Thyroid gland (tissue), 4 donors: ENCODE measurements around the gene PACS2. TPM values are rescaled to one million over a fixed set of nuclear protein-coding genes. Genes with fewer than 3 reads are reported as not detected.

Experiments
- DNase-seq, 2 donors: peaks; one replicate each; pipeline ENCODE4 v3.0.0-alpha.2; 2019
- H3K27ac ChIP-seq, 3 donors: fragments of 200-600 bp; sonication (generic); 1 replicate in 2 of 3; 2 replicates in 1 of 3; pipeline ENCODE4 v1.5.1; 2016 to 2019; ENCODE audit warnings: mild to moderate bottlenecking in 1 of 3, moderate library complexity in 1 of 3
- H3K27me3 ChIP-seq: fragments of 200-600 bp; sonication (generic); one replicate; pipeline ENCODE4 v1.5.1; 2019
- H3K36me3 ChIP-seq, 2 donors: fragments of 200-600 bp; sonication (generic); one replicate each; pipeline ENCODE4 v1.5.1; 2016 to 2019
- H3K4me1 ChIP-seq, 2 donors: fragments of 200-600 bp; sonication (generic); one replicate each; pipeline ENCODE4 v1.5.1; 2017 to 2019
- H3K4me3 ChIP-seq, 3 donors: fragments of 200-600 bp; sonication (generic); replicated peaks in 1 of 3; 1 replicate in 2 of 3; 2 replicates in 1 of 3; pipeline ENCODE4 v1.5.1; 2016; ENCODE audit warnings: mild to moderate bottlenecking in 1 of 3
- H3K9me3 ChIP-seq: fragments of 200-600 bp; sonication (generic); one replicate; pipeline ENCODE4 v1.5.1; 2017
- CTCF ChIP-seq, 6 experiments: fragments of 200-600 bp in 3 of 6; fragments of 450-650 bp in 3 of 6; sonication (generic) in 3 of 6; IDR thresholded peaks; one replicate each; pipeline ENCODE4 v1.5.1; 2016 to 2019; ENCODE audit warnings: antibody characterized with exemption in 6 of 6, mild to moderate bottlenecking in 2 of 6, inconsistent platforms in 1 of 6, moderate library complexity in 1 of 6
- POLR2A ChIP-seq, 2 donors: fragments of 450-650 bp; IDR thresholded peaks; one replicate each; pipeline ENCODE4 v1.6.1; 2017; ENCODE audit warnings: antibody characterized with exemption in 2 of 2, mild to moderate bottlenecking in 2 of 2, moderate library complexity in 1 of 2
- WGBS, 2 donors: methylation state at CpG; one replicate each; pipeline ENCODE4 v1.1.5; 2017; 5-methylcytosine and 5-hydroxymethylcytosine counted together
- intact Hi-C: fragments of 100-400 bp; cut with DNase I; formaldehyde crosslinking; loops from one replicate; pipeline ENCODE4 v1.15.1; 2023
- total RNA-seq, 4 donors: library from RNA; depleted of rRNA; stranded (reverse); fragments of >200 nt; gene quantifications; one replicate each; pipeline ENCODE4 v1.2.3, GENCODE V29; 2016

PACS2 gene
- total RNA-seq, 4 donors from 2014 or later = 54.6 to 85.2 (median 72.1) TPM

DNA sequence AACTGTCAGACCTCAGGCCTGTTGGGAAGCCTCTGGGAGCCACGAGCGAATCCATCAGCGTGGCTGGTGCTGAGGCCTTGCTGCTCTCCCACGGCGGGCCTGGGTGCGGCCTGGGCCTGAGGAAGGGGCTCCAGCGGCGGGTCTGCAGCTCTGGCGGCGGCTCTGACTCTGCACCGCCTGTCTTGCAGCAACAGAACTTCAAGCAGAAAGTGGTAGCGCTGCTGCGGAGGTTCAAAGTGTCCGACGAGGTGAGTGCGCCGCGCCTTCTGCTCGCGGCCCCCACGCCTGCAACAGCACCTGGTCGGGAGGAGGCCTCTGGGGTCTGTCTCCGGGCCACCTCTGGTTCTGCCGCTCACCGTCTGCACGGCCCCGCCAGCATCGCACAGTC lies 55.1 kb downstream of the PACS2 start:
- H3K27me3 ChIP-seq = no peaks in the 10 kb centered on the region
- no peak for TF ChIP-seq CTCF (IDR thresholded peaks at IDR 0.05)
- no peak for TF ChIP-seq POLR2A (IDR thresholded peaks at IDR 0.05)
- WGBS, 2 donors = 94 to 95% methylated on average over 21 to 28 of the region's 28 CpGs
- DNase-seq = no peak
- peaks cover 0 to 11% of the 10 kb centered on the region in 2 donors for H3K36me3 ChIP-seq
- peaks cover 0 to 5% of the 10 kb centered on the region in 2 donors for H3K4me1 ChIP-seq
- no peaks in the 10 kb centered on the region for H3K9me3 ChIP-seq
- no peak overlapping the region for H3K4me3 ChIP-seq
- intact Hi-C loops = loop anchor here (5.0 kb wide), 2 partner anchors 118 to 158 kb away; partner anchors contain the start of genes CRIP1 and TMEM121
- H3K27ac ChIP-seq = no peak overlapping the region

DNA sequence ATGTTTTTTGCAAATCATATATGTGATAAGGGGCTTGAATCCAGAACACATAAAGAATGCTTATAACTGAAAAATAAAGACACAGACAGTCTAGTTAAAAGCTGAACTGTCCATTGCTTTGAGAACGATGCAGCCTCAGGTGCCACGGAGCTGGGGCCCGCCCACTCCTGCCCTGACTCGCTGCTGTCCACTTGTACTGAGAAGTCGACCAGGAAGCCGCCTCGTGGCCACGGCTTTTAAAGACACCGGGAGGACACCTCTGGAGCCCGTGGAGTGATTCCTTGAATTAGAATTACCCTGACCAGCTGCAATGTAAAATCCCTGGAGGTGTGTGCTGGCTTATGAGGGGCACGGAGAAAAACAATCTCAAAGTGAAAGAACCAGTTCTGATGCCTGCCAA lies 59.8 kb downstream of the PACS2 start:
- 25 to 51% methylated on average over 11 of the region's 11 CpGs for WGBS, 2 donors
- intact Hi-C loops = loop anchor here (5.0 kb wide), 1 partner anchor 153 kb away; the partner anchor contains the start of gene TMEM121
- no peak for TF ChIP-seq POLR2A (IDR thresholded peaks at IDR 0.05)
- TF ChIP-seq CTCF (IDR thresholded peaks at IDR 0.05) = peak in 2 of 6 experiments; percentile 26 to 28

DNA sequence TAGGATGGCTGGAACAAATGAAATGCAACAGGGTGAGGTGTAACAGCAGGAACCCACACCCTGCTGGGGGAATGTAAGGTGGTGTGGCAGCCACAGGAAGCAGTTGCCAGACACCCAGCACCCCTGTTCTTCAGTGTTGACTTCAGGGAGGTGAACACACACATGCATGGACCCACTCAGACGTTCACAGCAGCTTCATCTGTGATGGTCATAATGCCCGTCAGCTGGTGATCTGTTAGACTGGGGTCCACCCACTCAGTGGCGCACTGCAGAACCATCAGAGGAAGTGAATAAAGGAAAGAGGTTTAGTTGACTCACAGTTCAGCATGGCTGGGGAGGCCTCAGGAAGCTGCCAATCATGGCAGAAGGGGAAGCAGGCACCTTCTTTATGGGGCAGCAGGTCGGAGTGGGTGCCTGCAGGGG lies 61.1 kb downstream of the PACS2 start:
- H3K27me3 ChIP-seq = no peaks in the 10 kb centered on the region
- H3K4me3 ChIP-seq = no peak overlapping the region
- H3K4me1 ChIP-seq = peaks cover 0 to 5% of the 10 kb centered on the region in 2 donors
- H3K36me3 ChIP-seq = no peaks in the 10 kb centered on the region
- no peaks in the 10 kb centered on the region for H3K9me3 ChIP-seq
- TF ChIP-seq POLR2A (IDR thresholded peaks at IDR 0.05) (no peak), CTCF (IDR thresholded peaks at IDR 0.05) (no peak)
- intact Hi-C loops = no loop called here
- WGBS, 2 donors = 83 to 93% methylated on average over 4 of the region's 4 CpGs
- no peak for DNase-seq
- H3K27ac ChIP-seq = no peak overlapping the region

More for the DNA sequence above, 59.8 kb downstream of the PACS2 start:
- peaks cover 0 to 5% of the 10 kb centered on the region in 2 donors for H3K4me1 ChIP-seq
- no peak overlapping the region for H3K27ac ChIP-seq
- peak; percentile 73 to 76 for DNase-seq
- H3K36me3 ChIP-seq = peaks cover 0 to 4% of the 10 kb centered on the region in 2 donors
- H3K4me3 ChIP-seq = no peak overlapping the region
- H3K27me3 ChIP-seq = no peaks in the 10 kb centered on the region
- no peaks in the 10 kb centered on the region for H3K9me3 ChIP-seq

DNA sequence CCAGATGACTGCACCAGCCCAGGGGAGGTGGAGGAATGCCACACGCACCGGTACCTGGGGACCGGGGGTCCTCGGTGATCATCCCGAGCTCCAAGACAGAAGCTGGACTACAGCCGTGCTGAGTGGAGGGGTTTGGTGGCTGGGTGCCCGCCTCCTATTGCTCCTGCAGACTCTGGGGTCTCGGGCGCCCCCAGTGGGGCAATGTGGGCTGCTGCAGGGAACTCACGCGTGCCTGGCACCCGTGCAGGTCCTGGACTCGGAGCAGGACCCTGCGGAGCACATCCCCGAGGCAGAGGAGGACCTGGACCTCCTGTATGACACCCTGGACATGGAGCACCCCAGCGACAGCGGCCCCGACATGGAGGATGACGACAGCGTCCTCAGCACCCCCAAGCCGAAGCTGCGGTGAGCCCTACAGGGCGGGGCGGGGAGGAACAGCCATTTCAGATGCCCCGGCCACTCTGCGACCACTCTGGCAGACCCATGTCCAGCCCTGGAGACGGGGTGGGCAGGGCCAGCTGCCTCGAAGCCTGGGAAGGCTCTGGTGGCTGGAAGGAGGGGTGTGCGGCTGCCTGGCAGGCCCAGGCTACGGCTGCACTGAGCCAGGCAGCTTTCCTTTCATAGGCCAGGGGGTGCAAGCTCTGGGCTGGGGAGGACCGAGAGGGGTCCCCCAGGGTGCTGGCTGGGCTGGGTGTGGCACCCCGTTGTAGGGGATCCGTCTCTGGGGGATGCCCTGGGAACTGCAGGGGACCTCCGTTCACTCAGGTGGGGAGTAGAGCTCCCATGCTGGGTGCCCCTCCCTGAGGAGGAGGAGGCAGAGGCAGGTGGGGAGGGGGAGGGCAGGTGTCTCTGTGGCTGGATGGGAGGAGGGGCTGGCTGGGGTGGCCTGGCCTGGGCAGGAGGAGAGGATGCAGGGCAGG lies 62.2 kb downstream of the PACS2 start:
- TF ChIP-seq CTCF (IDR thresholded peaks at IDR 0.05) (no peak), POLR2A (IDR thresholded peaks at IDR 0.05) (no peak)
- intact Hi-C loops = no loop called here

More for the DNA sequence above, 62.2 kb downstream of the PACS2 start:
- Histone ChIP-seq H3K4me1 (peaks cover 0 to 5% of the 10 kb centered on the region in 2 donors), H3K4me3 (no peak overlapping the region), H3K27ac (no peak overlapping the region), H3K27me3 (no peaks in the 10 kb centered on the region), H3K9me3 (no peaks in the 10 kb centered on the region), H3K36me3 (peaks cover 0 to 2% of the 10 kb centered on the region in 2 donors)
- DNase-seq = no peak
- 80 to 91% methylated on average over 13 to 16 of the region's 34 CpGs for WGBS, 2 donors
